ENCODE results near the gene LRBA.
"Not testable (repeated sequence)": the region's sequence is repeated elsewhere in the genome, so short reads cannot be mapped to it uniquely, and the experiment has no call there.

Gene LRBA

DNA sequence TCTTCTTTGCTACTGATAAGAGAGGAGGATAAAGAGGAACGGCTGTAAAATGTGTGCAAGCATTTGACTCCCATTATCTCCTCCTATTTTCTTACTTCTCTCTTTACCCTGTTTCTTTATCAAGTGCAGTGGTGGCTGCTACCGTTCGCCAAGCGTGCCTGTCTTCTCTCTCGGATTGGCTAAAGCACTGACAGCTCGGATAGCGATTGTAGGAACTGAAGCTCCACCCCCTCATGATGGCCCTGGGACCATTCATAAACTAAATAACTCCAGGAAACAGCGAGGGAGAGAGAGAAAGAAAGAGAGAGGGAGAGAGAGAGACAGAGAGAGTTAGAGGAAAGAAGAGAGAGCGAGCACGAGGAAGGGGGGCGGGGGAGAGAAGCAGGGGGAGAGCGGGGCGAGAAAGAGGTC is 433.4 kb downstream of the LRBA start:
- DNase-seq = no peak

DNA sequence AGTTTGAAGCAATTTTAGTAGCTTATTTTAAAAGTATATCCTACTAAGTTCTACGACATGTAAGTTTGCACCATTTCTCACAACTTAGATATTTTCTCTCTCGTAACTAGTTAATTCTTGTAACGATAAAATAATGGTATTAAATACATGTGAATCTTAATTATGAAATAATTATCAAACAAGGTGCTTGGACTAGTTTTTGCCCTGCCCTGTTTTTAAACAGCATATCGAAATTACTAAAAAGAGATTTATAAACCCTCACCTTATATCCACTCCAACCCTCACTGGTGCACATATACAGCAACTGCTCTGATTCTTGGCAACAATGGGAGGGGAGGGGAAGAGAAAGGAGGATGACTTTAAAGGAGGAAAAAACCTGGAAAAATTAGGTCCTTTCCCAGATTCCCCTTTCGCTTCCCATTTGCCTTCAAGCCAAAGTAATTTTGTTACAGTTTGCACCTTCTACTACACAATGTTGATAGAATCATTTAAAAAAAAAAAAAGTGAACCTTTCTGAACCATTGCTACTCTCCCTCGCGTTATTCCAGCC is 434.0 kb downstream of the LRBA start:
- DNase-seq = no peak

DNA sequence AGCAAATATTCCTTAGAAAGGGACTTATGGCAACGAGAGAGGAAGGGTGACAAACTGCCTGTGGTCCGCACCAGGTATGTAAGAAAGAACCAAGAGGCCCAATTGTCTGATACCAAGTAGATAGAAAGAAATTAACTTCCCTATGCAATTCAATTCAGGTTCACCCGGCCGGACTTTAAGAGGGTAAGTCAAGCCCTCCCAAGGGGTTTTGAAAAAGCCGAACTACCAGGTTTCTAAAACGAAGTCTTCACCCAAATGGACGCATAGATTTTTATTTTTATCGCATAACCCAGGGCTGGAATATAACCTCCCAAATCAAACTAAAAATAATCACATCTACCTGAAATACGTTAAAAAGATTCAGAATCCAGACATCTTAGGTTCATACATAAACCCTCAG is 434.8 kb downstream of the LRBA start:
- no peak for DNase-seq

DNA sequence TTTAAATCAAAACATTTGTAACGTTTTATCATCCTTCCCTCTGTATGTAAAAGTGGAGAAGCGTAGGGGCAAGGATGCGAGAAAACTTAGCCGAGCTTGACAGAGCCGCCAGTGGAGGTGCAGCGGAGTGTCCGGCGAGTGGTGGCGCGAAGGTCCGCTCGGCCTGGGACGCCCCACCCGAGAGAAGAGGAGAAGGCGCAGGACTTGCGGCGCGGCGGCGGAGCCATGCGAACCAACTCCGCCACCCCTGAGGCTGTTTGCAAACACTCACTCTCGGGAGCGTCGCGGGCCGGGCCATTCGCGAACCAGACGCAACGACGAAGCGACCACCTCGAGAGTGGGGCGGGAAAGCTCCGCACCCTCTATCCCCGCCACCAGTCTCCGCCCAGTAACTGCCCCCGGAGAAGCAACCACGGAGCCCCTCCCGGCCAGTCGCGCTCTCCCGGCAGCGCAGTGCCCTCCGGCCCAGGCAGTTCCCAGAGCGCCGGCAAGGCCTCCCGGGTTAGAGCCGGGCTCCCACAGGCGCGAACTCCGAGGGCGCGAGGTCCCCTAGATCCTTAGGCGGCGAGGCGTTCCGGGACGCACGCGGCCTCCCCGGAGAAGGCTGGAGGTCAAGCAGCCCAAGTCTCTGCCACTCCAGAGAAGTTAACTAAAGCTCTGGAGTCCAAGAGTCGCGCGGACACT is 435.4 kb downstream of the LRBA start:
- DNase-seq = no peak

DNA sequence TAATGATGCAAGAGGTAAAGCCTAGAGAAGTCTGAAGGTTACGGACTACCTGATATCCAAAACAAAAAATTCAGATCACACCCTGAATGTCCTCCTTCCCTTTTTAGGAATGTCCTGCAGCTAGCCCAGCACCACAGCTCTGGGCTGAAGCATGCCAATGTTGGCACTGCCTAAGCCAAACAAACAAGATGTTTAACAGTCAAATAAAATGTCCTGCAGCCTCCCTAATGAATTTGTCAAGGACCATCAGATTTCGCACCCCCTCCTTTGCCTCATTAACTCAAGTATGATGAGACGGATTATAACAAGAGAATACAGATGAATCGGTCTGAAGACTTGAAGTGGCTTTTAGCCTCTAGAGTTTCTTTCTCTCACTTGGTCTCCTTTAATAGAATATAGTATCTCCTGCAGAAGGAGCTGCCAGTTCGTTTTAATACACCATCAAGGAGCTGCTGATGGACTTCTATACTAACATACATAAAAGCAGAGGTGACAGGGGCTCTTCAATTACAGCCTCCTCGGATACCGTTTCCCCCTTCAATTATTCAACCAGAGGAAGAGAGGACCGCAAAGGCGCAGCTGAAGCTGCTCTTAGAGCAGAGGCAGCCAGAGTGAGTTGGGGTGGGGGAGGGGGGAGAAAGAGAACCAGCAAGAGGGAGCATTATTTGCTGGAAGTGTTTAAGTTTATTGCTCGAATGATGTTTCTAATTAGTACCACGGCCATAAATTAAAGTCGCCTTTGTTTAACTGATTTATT is 436.2 kb downstream of the LRBA start:
- no peak for DNase-seq

DNA sequence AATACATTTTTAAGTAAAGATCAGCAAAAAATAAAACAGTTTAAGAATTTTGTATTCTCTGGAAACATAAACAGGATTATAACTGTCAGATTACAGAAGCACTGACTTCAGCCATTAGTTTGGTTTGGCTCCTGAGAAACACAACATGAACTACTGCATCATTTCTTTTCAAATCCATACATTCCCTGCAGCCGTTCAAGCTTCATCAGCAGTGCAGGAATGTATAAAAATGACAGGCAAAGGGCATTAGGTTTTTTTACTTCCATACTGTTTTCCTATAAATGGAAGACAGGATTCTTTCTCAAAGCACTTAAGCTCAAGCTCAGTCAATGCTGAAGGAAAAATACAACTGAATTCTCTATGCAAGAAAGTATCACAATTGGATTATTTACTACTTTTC is 437.3 kb downstream of the LRBA start:
- DNase-seq = no peak

DNA sequence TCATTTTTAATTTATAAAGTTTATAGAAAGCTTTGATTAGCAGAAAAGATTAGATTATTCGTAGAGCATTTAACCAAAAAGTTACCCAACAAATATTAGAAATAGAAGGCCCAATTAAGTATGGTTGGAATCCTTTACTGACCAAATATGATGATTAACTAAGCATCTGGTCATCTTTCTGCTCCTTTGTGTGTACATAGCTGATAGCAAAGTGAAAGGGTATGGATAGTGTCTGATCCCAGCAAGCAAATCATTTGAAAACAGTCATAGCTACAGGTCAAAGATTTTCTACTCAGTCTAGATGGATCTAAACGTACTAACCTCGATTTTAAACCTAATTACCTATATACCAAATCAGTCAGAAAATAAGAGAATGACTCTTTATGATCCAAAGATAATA is 440.4 kb downstream of the LRBA start:
- DNase-seq = no peak

DNA sequence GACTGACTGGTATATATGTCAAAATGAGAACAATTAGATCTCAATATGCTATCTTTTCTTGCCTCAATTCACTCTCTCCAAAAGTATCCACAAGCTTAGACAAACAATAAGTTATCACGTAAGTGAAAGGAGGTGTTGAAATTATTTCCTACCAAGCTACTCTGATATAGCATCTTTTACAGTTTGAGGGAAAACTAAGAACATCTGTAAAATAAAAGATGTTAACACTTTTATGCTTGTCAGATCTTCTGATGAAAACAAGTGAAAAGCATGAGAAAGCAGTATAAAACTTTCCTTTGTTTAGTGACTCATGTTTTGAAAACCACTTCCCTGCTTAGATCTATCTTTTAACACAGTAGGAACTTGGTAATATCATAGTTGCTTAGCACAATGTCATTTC is 441.6 kb downstream of the LRBA start:
- no peak for DNase-seq

DNA sequence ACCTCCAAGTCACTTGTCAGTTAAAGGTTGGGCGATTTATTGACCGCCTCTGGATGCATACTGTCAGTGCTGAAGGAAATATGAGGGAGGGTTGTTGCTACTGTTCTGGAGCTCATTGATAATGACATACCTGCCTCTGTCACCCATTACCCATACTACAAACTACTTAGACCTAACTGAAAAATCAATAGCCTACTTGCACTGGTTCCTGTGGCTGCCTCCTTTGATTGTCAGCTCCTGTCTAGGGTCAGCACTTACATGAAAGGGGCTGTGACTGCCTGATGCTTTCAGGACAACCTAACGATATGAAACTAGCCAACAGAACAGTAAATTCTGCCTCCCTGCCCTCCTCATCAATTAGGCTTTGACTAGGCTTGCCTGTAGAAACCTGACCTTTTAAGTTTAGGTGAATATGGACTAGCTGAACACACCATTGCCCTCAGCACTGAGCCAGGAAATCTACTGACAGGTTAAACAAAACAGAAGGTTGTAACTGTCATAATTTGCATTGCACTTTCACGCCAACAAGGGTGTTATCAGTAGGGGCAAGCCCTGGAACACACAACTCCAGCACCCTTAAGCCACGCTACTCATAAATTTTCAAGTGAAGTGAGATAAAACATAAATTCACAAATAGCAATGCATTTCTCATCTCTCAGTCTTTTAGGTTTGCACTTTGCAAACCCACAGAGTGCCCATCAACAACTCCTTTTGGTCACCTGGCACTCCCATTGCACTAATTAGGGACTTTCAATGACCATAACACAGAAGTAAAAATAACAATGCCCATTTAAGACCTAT is 442.2 kb downstream of the LRBA start:
- no peak for DNase-seq

DNA sequence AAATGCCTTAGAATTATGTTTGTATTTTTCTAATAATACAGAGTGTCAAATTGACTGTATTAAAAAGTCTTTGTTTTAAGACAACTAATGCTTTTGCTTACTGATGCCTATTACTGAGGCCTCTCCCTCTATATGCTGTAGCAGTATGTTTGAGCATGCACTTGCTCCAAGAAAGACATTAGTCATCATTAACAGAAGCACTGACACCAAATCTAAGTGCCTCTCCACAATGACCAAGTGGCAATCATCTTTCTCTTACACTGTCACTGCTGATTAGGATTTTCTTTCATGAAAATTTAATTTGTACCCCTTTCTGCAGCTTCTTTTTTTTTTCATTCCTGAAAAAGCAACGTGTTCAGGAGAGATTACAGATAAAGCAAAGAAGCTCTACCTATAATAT is 444.2 kb downstream of the LRBA start:
- DNase-seq = no peak

DNA sequence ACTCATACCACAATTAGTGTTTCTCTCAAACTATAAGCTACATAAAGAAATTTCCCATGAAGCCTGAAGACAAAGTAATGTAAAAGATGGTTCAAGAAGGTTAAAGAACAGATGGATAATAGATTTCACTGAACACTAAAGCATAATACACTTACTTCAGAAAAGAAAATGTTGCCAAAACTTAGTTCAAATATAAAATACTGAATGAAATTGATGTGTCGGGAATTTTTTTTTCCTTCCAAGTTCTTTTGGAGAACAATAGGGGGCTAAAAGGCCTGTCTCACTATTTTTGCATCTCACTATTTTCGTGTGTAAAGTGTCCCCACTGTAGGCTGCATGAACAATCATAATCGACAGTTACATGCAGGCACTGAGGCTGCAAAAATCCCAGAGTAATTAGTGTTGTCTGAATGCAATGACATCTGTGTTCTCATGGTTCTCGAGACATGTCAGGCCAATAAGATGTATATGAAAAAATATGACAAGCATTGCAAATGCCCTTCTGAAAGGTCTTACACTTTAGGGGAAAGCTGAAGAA is 445.0 kb downstream of the LRBA start:
- DNase-seq = no peak

DNA sequence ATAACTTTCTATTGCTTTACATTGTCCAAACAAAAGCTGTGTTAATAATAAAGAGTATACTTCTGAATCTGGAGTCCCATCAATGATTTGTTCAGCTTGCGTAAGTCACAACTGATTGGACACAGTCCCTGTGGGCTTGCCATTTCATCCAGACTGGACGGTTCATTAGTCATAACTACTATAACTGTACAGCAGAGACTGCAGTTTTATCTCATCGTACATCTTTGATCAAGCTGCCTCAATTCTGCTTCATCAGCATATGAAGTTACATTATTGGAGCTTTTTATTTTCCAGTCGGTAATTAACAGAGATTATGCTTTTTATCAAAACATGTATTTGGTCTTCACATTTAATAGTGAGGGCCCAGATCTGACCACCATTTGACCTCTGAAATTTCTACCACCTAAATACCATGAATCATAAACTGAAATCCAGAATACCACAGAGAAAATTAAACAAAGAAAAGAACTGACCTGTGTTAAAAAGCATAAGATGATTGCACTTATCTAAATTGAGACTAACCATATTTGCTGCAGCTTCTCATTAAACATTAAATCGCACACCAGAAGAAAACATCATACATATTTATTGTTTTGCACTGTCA is 445.6 kb downstream of the LRBA start:
- DNase-seq = no peak

DNA sequence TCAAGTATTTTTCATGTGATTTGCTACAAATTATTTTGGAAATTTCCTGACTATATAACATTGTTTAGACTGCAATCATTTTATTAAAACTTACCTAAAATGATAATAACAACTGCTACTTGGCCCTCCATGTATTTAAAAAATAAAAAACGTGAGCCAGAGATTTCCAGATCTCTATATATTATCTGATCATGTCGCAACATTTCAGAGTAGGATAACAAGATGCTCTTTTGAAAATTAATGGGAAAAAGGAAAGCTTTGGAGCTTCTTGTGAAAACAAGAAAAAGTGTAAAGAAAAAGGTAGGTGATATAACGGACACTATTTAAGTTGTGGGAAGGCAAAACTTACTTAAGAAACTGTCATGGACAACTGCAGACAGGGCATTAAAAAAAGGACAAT is 448.0 kb downstream of the LRBA start:
- no peak for DNase-seq

DNA sequence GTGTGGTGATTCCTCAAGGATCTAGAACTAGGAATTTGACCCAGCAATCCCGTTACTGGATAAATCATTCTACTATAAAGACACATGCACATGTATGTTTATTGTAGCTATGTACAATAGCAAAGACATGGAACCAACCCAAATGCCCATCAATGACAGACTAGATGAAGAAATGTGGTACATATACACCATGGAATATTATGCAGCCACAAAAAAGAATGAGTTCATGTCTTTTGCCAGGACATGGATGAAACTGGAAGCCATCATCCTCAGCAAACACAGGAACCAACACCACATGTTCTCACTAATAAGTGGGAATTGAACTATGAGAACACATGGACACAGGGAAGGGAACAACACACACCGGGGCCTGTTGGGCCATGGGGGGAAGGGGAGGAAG is 450.1 kb downstream of the LRBA start:
- not testable (repeated sequence) for DNase-seq

DNA sequence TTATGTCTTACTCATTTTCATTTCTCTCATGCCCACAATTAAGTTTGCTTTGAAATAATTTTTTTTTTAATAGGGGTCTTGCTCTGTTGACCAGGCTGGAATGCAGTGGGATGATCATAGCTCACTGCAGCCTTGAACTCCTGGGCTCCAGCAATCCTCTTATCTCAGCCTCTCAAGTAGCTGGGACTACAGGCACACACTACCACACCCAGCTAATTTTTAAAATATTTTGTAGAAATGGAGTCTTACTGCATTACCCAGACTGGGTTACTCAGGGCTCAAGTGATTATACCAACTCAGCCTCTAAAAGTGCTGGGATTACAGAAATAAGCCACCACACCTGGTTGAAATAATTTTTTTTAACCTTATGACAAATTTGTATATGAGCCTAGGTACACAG is 452.3 kb downstream of the LRBA start:
- DNase-seq = no peak

DNA sequence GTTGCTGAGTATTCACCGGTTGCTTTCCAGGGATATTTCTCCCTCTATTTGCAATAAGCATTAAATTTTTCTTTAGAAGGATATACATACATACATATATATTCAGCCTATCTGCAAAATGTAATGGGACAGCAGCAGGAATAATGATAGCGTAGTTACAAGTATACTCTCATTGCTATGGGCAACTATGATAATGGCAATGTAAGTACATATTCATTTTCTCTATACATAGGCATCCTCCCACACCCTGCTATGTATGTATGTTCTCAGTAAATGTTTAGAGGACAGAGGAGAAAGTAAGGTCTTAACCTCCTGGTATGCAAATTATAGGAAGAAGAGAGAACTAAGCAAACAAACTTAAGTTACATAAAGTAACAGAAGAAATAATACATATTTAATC is 452.8 kb downstream of the LRBA start:
- DNase-seq = no peak

DNA sequence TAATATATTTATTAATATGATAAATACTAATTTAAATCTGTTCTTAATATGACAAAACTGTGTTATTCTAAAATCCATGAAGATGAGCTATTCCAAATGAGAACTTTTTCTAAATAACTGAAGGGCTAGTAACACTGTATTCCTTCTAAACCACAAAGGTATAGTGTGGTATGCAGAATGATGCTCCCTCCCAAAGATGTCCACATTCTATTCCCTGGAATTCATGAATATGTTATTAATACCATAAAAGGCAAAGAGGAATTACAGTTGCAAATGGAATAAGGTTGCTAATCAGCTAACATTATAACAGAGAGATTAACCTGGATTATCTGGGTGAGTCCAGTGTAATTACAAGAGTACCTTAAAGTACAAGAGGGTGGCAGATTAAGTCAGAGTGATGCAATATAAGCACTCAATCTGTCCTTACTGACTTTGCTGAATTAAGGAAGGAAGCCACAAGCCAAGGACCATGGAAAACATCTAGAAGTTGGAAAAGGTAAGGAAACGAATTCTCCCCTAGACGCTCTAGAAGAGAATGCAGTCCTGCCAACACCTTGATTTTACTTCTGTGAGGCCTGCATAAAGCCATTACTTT is 453.8 kb downstream of the LRBA start:
- no peak for DNase-seq

DNA sequence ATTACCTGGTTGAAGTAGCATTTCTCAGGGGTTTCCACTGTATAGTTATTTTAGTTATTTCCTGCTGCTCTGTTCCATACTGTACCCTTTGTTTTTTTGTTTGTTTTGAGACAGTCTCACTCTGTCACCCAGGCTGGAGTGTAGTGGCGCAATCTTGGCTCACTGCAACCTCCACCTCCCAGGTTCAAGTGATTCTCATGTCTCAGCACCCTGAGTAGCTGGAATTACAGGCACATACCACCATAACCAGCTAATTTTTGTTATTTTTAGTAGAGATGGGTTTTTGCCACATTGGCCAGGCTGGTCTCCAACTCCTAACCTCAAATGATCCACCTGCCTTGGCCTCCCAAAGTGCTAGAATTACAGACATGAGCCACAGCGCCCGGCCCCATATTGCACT is 457.3 kb downstream of the LRBA start:
- not testable (repeated sequence) for DNase-seq

DNA sequence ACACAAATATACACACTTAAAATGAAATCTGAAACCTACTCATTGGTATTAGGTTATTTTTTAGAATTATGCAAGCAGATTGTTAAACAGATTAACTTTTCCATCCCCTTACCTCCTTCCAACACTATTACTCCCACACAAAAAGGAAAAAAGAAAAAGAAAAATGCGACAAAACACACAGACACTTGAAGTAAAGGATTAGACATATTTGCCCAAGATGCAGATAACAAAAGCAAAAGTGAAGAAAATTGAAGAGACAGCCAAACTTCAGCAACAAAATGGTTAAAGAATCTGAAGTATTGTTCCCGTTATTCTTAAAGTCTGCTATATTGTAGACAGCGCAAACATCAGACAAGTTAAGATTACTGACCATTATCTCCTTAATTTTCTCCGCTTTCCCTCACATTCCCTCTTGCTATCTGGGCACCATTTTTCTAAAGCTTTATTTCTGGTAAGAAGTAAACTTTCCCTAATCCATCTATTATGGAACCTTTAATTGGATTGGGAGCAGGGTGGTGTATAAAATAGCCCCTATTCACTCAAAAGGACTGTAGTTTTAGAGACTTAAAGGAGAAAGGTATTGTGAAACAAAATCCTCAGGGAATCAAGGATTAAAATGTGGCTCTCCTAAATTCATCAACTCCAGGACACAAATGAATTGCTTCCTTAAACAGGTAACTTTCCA is 467.8 kb downstream of the LRBA start:
- DNase-seq = no peak

DNA sequence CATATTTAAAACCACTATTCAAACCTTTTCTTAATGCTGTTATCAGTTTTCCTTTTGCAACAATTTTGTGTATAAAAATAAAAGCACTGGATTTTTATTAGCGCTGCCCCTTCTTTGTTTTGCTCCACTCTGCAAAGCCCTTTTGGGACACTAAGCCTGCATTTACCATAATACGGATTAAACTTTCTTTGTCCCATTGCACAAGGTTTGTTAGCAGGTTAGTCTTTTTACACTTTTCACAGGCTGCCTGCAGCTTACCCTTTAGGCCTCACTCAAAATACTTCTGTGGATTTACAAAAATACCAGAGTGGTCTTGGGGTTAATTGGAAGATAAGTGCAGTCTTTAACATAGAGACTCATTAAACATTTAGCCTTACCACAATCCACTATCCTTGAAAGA is 468.8 kb downstream of the LRBA start:
- no peak for DNase-seq

DNA sequence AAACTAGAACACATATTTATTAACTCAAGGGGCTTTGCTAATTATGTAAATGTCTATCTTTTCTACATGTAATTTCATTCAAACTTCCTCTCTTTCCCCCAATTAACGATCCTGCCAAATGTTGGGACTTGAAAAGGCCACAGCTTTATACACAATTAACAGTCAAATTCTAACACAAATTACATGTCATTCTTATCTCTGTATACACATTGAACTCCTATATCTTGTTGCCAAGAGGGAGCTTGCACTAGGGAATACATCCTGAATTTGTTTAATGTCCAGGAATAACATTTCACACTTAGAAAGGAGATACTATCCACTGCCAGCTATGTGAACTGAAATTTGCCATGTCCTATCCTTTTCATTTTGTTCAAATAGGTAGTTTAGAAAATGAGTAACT is 472.0 kb downstream of the LRBA start:
- no peak for DNase-seq

DNA sequence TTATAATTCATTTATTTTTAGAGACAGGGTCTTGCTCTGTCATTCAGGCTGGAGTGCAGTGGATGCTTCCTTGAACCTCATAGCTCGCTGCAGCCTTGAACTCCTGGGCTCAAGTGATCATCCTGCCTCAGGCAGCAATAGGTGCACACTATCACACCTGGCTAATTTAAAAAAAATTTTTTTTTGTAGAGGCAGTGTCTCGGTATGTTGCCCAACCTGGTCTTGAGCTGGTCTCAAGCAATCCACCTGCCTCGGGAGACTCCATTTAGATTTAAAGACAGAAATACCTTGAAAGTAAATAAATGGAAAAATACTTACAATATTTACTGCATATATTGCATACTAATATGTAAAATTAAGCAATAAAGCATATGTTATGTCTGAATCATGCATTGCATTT is 473.4 kb downstream of the LRBA start:
- DNase-seq = no peak
